Neuronal stem cell (in vitro differentiated cells): Measurements from ENCODE around the gene KCNH3.
A peak's percentile ranks its signal among the peaks of the same experiment; 100 is the strongest.
"Not testable (repeated sequence)": the region's sequence is repeated elsewhere in the genome, so short reads cannot be mapped to it uniquely, and the experiment has no call there.

Experiments used
- DNase-seq: peaks from one replicate; pipeline ENCODE4 v3.0.0-alpha.2; 2013; ENCODE audit warnings: low spot score
- H2AFZ ChIP-seq: one replicate; pipeline ENCODE4 v1.6.1; 2013; ENCODE audit warnings: mild to moderate bottlenecking, low read length, inconsistent platforms
- H2AK5ac ChIP-seq: 2 replicates; pipeline ENCODE4 v1.6.1; 2013; ENCODE audit warnings: low read depth, mild to moderate bottlenecking, inconsistent platforms, low read length, moderate library complexity, mixed read lengths
- H2BK120ac ChIP-seq: 2 replicates; pipeline ENCODE4 v1.6.1; 2013; ENCODE audit warnings: low read depth, mild to moderate bottlenecking, inconsistent platforms, low read length, moderate library complexity, mixed read lengths
- H2BK12ac ChIP-seq: one replicate; pipeline ENCODE4 v1.6.1; 2013; ENCODE audit warnings: low read length, inconsistent platforms
- H2BK15ac ChIP-seq: 2 replicates; pipeline ENCODE4 v1.6.1; 2013; ENCODE audit warnings: mild to moderate bottlenecking, low read length, inconsistent platforms, mixed read lengths
- H2BK5ac ChIP-seq: one replicate; pipeline ENCODE4 v1.6.1; 2013; ENCODE audit warnings: inconsistent platforms, mild to moderate bottlenecking, low read length, moderate library complexity
- H3K14ac ChIP-seq: one replicate; pipeline ENCODE4 v1.6.1; 2013; ENCODE audit warnings: low read length, inconsistent platforms
- H3K18ac ChIP-seq: 2 replicates; pipeline ENCODE4 v1.6.1; 2013; ENCODE audit warnings: low read length, inconsistent platforms
- H3K23ac ChIP-seq: 2 replicates; pipeline ENCODE4 v1.6.1; 2013; ENCODE audit warnings: low read depth, mild to moderate bottlenecking, mixed read lengths, low read length, inconsistent platforms; ENCODE audit not compliant: poor library complexity
- H3K27ac ChIP-seq: replicated peaks from 3 replicates; pipeline ENCODE4 v1.5.1; 2013; ENCODE audit warnings: low read length, inconsistent platforms
- H3K27me3 ChIP-seq, 3 experiments: 2 replicates each; pipeline ENCODE4 v1.6.1; 2013; ENCODE audit warnings: low read length in 3 of 3, mild to moderate bottlenecking in 2 of 3, inconsistent platforms in 1 of 3, low read depth in 1 of 3, mixed read lengths in 1 of 3, moderate library complexity in 1 of 3; ENCODE audit not compliant: control insufficient read depth in 3 of 3, insufficient read depth in 3 of 3
- H3K36me3 ChIP-seq, 2 donors: replicated peaks in 1 of 2; 2 replicates each; pipeline ENCODE4 v1.6.1; 2013; ENCODE audit warnings: low read length in 2 of 2; ENCODE audit not compliant: control insufficient read depth in 2 of 2, insufficient read depth in 2 of 2
- H3K4ac ChIP-seq: 2 replicates; pipeline ENCODE4 v1.6.1; 2013; ENCODE audit warnings: inconsistent platforms, mild to moderate bottlenecking, low read length, moderate library complexity
- H3K4me1 ChIP-seq, 2 donors: 1 replicate in 1 of 2; 2 replicates in 1 of 2; pipeline ENCODE4 v1.6.1; 2013; ENCODE audit warnings: low read length in 2 of 2, low read depth in 1 of 2; ENCODE audit not compliant: control insufficient read depth in 2 of 2, insufficient read depth in 1 of 2
- H3K4me2 ChIP-seq: one replicate; pipeline ENCODE4 v1.6.1; 2013; ENCODE audit warnings: mild to moderate bottlenecking, low read length, inconsistent platforms; ENCODE audit not compliant: insufficient read depth, poor library complexity, severe bottlenecking
- H3K4me3 ChIP-seq, 2 donors: 2 replicates each; pipeline ENCODE4 v1.5.1; 2013; ENCODE audit warnings: low read length in 2 of 2, mild to moderate bottlenecking in 2 of 2, inconsistent platforms in 1 of 2, moderate library complexity in 1 of 2
- H3K79me1 ChIP-seq: one replicate; pipeline ENCODE4 v1.6.1; 2013; ENCODE audit warnings: low read depth, mild to moderate bottlenecking, inconsistent platforms, low read length, moderate library complexity
- H3K9ac ChIP-seq: one replicate; pipeline ENCODE4 v1.6.1; 2013; ENCODE audit warnings: mild to moderate bottlenecking, low read depth, low read length, inconsistent platforms; ENCODE audit not compliant: poor library complexity
- H3K9me3 ChIP-seq, 2 donors: replicated peaks in 1 of 2; 2 replicates each; pipeline versions ENCODE3 to v1.6.1; 2013; ENCODE audit warnings: low read length in 2 of 2, mild to moderate bottlenecking in 2 of 2, inconsistent platforms in 1 of 2, low read depth in 1 of 2, mixed read lengths in 1 of 2, moderate library complexity in 1 of 2; ENCODE audit not compliant: control insufficient read depth in 2 of 2, insufficient read depth in 1 of 2
- H4K8ac ChIP-seq: one replicate; pipeline ENCODE4 v1.6.1; 2013; ENCODE audit warnings: low read depth, mild to moderate bottlenecking, inconsistent platforms, low read length, moderate library complexity
- H4K91ac ChIP-seq: one replicate; pipeline ENCODE4 v1.6.1; 2013; ENCODE audit warnings: low read length, low read depth, mild to moderate bottlenecking, inconsistent platforms; ENCODE audit not compliant: poor library complexity
- WGBS, 2 donors: extraction: QIAGEN DNeasy Blood & Tissue Kit; methylation state at CpG; one replicate each; pipeline ENCODE4 v1.1.7; 2013; ENCODE audit warnings: missing lambda C conversion rate in 2 of 2, mixed read lengths in 1 of 2; ENCODE audit not compliant: insufficient read length in 2 of 2, insufficient replicate concordance in 1 of 2; ENCODE audit errors: extremely low coverage in 2 of 2; 5-methylcytosine and 5-hydroxymethylcytosine counted together

The KCNH3 gene

DNA sequence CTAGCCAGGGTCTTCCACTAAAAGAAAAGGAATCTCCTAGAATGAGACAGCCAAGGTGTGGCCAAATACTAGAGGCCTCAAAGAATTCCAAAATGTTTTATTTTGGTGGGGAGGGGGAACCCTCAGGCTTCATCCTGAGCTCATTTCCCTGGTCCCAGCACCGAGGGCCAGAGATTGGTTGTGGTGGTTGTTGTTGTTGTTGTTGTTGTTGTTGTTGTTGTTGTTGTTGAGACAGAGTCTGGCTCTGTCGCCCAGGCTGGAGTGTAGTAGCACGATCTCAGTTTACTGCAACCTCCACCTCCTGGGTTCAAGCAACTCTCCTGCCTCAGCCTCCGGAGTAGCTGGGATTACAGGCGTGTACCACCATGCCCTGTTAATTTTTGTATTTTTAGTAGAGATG is 4.7 kb upstream of the KCNH3 start:
- H2AFZ ChIP-seq, H4K8ac ChIP-seq, H2AK5ac ChIP-seq, H3K9me3 ChIP-seq, H3K4me3 ChIP-seq, H2BK120ac ChIP-seq, H3K23ac ChIP-seq, H2BK12ac ChIP-seq, H3K27ac ChIP-seq, H3K18ac ChIP-seq, H2BK5ac ChIP-seq, H4K91ac ChIP-seq, H3K4me2 ChIP-seq, H3K4ac ChIP-seq, H3K9ac ChIP-seq, H3K4me1 ChIP-seq, DNase-seq, H3K79me1 ChIP-seq, H3K14ac ChIP-seq, H2BK15ac ChIP-seq: not testable (repeated sequence)
- no CpG with 5 or more reads among the region's 5 CpGs for WGBS, 2 donors
- peaks cover 2 to 14% of the 10 kb centered on the region in 2 donors for H3K36me3 ChIP-seq
- peaks cover 11 to 39% (median 36%) of the 10 kb centered on the region in 3 experiments for H3K27me3 ChIP-seq

- H2AFZ ChIP-seq: peak overlapping the region; percentile 4
- DNase-seq: no peak
- no peak overlapping the region for H3K4ac ChIP-seq
- H3K79me1 ChIP-seq: no peaks in the 10 kb centered on the region
- no peak overlapping the region for H2BK12ac ChIP-seq
- peaks cover 0 to 10% of the 10 kb centered on the region in 2 donors for H3K36me3 ChIP-seq
- H3K4me1 ChIP-seq: peaks cover 9 to 10% of the 10 kb centered on the region in 2 donors
- no peak overlapping the region for H3K27ac ChIP-seq
- H4K8ac ChIP-seq: no peak overlapping the region
- peaks cover 0 to 2% of the 10 kb centered on the region in 2 donors for H3K9me3 ChIP-seq
- H3K4me3 ChIP-seq: no peak overlapping the region
- H3K18ac ChIP-seq: no peak overlapping the region
- no peak overlapping the region for H2AK5ac ChIP-seq
- no peak overlapping the region for H3K9ac ChIP-seq
- no peak overlapping the region for H2BK120ac ChIP-seq
- H2BK15ac ChIP-seq: no peak overlapping the region
- no peak overlapping the region for H3K14ac ChIP-seq
- WGBS, 2 donors: no CpG with 5 or more reads among the region's 13 CpGs
- no peak overlapping the region for H3K23ac ChIP-seq
- H3K27me3 ChIP-seq: peaks cover 17 to 45% (median 43%) of the 10 kb centered on the region in 3 experiments
- no peak overlapping the region for H4K91ac ChIP-seq
- H2BK5ac ChIP-seq: no peak overlapping the region
- no peak overlapping the region for H3K4me2 ChIP-seq
These were observed 4.0 kb upstream of the KCNH3 start for GRCh38 chr12:49534731-49535278.

GRCh38 chr12:49535921-49536525 is 2.8 kb upstream of the KCNH3 start:
- Histone ChIP-seq H2BK5ac (no peak overlapping the region), H3K4me3 (no peak overlapping the region), H2BK12ac (no peak overlapping the region), H3K4me2 (no peak overlapping the region), H2BK120ac (no peak overlapping the region), H3K27ac (no peak overlapping the region), H4K8ac (no peak overlapping the region), H3K27me3 (peaks cover 28 to 58% (median 55%) of the 10 kb centered on the region in 3 experiments), H3K36me3 (peaks cover 0 to 6% of the 10 kb centered on the region in 2 donors), H2AK5ac (no peak overlapping the region), H3K9me3 (peaks cover 0 to 2% of the 10 kb centered on the region in 2 donors), H3K4me1 (peaks cover 10 to 12% of the 10 kb centered on the region in 2 donors), H2BK15ac (no peak overlapping the region), H3K23ac (no peak overlapping the region), H3K4ac (no peak overlapping the region), H3K9ac (no peak overlapping the region), H2AFZ (no peak overlapping the region), H3K18ac (no peak overlapping the region), H3K79me1 (no peaks in the 10 kb centered on the region), H3K14ac (no peak overlapping the region), H4K91ac (no peak overlapping the region)
- WGBS, 2 donors: no CpG with 5 or more reads among the region's 6 CpGs
- no peak for DNase-seq

GRCh38 chr12:49536526-49537071 is 2.2 kb upstream of the KCNH3 start:
- H3K4me1 ChIP-seq: peaks cover 13 to 14% of the 10 kb centered on the region in 2 donors
- no CpG with 5 or more reads among the region's 3 CpGs for WGBS, 2 donors
- no peak overlapping the region for H3K18ac ChIP-seq
- no peak overlapping the region for H4K8ac ChIP-seq
- no peak overlapping the region for H3K14ac ChIP-seq
- no peak overlapping the region for H3K23ac ChIP-seq
- peaks cover 0 to 2% of the 10 kb centered on the region in 2 donors for H3K9me3 ChIP-seq
- H2BK5ac ChIP-seq: no peak overlapping the region
- no peak for DNase-seq
- H2BK120ac ChIP-seq: no peak overlapping the region
- no peak overlapping the region for H3K4me3 ChIP-seq
- no peak overlapping the region for H2AFZ ChIP-seq
- H3K4me2 ChIP-seq: no peak overlapping the region
- peaks cover 28 to 63% (median 61%) of the 10 kb centered on the region in 3 experiments for H3K27me3 ChIP-seq
- no peaks in the 10 kb centered on the region for H3K79me1 ChIP-seq
- H3K27ac ChIP-seq: no peak overlapping the region
- peaks cover 0 to 2% of the 10 kb centered on the region in 2 donors for H3K36me3 ChIP-seq
- H2BK12ac ChIP-seq: no peak overlapping the region
- no peak overlapping the region for H2AK5ac ChIP-seq
- H4K91ac ChIP-seq: no peak overlapping the region
- no peak overlapping the region for H3K4ac ChIP-seq
- H3K9ac ChIP-seq: no peak overlapping the region
- no peak overlapping the region for H2BK15ac ChIP-seq
